SKM-1 (cell line): ENCODE results near the gene ESAM.

ENCODE experiments used
- DNase-seq: peaks from one replicate; lab custom pipeline; 2025; ENCODE audit not compliant: unreplicated experiment; lab: John Stamatoyannopoulos, UW

Gene ESAM

DNA sequence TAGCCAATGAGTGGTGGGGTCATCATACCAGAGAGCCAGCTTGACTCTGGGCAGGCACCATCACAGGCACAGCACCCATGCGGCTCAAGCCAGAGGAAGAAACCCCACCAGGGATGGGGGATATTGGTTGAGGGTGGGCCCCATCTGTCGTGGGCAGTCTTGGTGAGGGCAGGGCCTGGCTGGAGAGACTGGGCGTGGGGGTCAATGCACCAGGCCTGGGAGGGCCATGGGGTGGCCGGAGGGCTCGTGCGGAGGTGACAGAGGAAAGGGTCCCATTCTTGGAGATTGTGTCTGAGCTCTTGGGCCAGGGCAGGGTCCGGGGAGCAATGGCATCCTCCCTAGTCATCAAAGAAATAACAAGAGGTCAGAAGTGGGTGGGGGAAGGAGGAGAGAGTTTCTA lies 8.5 kb downstream of the ESAM start:
- DNase-seq, result no peak

DNA sequence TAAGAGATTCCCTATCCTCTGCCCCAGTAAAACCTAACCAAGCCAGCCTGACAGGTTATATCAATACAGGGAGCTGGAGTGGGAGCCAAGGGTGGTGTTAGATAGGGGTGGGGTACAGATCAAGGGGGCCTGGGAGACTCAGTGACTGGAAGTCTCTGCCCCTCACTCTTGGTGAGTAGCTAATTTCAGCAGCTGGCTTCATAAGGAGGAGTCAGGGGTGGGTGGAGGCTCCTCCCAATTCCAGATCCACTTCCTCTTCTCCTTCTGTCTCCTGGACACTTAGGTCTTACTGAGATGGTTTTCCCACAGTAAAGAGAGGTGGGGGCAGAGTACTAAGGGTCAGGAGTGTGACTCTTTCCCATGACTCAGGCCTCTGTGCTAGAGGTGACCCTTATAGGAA lies 8.9 kb downstream of the ESAM start:
- no peak for DNase-seq

DNA sequence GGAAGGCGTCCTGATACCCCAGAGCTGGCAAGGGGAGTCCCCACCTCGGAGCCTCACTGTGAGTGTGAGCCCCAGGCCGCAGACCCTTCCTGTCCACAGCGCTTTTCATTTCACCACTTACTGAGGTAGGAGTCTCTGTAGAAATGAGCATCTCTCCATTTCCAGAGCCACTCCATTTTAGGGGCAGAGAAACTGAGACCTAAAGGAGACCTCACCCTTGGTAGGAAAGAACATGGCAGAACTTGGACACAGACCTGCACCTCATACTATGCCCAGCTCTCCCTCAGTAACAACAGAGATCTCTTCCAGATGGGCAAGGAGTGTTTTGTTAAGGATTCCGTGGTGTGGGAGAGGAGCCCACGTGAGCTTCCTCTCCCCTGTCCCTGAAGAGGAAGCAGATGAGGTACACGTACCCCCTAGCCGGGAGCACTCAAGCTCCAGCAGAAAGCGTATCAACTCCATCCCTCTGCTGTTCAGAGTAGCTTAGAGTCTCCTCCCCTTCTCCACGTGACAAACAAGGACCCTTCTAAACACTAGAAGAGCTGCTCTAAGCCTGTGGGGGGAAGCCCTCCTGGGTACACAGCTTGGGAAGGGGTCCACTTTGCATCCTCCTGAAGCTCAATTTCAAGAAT lies 9.5 kb downstream of the ESAM start:
- no peak for DNase-seq

DNA sequence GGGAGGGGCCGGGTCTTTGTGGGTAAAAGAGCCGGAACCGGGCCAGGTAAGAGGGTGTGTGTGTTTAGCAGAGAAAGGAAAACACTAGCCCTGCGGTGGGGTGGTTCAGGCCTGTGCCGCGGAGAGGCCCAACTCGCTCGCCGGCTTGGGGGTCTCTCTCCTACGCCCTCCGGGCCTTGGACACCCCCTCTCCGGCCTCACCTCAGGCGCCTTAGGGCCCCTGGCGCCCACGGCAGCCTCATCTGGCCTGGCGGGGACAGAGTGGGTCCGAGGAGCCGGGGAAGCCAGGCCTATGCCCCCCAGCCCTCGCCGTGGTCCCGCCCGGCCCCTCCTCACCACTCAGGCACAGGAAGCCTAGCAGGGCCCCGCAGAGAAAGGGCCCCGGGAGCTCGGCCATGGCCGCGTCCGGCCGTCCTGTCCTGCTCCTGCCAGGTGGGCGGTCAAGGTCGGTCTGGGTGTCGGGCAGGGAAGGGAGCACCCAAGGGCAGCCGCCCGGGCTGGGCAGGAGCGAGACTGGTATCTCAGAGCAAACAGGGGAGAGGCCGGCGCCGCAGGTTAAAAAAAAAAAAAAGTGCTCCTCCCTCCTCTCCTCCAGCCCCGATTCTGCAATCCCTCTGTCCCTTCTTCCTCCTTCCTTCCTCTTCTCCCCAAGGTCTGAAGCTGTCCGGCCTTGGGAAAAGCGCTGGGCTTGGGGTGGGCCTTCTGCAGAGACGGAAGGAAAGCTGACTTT lies 10.2 kb downstream of the ESAM start, which contains the start of gene VSIG2:
Gene VSIG2, minus strand, starts transcription at position 515 of the 730 bp plus-strand sequence. Its CDS starts 118 bp downstream, at position 397.
- DNase-seq, result no peak

DNA sequence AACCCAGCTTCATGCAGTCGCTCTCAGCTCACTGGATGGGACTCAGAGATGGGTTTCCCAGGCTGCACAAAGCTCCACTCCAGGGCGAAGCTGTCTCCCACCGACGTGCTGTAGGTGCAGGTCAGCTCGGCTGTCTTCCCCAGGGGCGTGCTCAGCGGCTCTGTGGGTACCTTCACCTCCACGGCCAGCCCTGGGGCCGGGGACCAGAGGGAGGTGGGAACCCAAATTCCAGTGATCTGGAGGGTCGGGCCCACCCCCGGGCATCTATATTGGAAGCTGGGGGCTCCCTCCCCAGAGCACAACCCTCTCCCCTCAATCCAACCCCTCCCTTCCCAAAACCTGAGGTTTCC lies 10.7 kb downstream of the ESAM start:
- DNase-seq, result no peak

DNA sequence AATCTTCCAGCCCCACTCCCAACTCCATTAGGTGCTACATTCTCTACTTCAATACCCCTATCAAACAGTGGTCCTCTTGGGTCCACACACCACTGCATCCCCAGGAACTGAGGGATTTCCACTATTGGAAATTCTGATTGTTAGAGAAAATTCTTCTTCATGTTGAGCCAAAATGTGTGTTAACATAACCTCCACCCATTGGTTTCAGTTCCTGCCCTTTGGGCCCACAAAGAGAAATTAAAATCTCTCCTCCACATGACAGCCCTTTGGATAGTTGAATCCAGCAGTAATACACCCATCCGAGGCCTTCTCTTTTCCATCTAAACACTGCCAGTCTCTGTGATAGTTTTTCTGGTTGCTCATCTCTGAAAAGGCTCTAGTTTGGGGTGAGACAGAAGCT lies 12.2 kb downstream of the ESAM start:
- DNase-seq, result no peak

DNA sequence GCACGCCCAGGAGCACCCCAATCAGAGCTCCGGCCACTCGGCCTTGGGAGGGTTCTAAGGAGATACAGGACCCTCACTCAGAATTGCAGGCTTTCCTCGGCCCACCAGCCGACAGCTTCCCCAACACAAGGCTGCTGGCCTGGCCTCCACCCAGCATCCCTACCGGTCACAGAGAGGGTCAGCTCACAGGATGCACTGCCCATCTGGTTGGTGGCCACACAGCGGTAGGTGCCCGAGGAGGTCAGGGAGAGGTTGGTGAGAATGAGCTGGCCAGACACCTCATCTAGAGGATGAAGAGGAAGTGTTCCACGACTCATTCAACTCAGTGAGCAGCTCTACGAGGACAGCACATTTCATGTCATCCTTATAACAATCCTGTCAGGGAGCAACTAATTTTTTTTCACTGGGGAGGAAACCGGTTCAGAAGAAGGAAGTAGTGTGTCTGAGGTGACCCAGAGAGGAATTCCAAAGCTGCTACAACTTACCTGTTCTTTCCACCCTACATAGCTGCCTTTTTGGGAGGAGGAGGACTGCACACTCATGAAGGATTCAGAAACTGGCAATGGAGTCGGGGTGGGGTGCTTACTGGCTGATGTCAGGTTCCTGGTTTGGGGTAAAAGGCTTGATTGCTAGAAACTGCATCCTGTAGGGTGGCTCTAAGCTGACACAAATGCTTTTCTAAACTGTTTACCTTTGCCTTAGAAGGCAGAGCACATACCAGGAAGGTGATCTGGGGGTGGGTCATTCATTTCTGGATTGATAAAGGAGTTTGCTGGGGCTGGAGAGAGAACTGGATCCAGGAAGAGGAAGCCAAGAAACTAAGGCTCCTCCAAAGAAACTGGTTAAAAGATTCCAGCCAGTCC lies 13.4 kb downstream of the ESAM start:
- no peak for DNase-seq

DNA sequence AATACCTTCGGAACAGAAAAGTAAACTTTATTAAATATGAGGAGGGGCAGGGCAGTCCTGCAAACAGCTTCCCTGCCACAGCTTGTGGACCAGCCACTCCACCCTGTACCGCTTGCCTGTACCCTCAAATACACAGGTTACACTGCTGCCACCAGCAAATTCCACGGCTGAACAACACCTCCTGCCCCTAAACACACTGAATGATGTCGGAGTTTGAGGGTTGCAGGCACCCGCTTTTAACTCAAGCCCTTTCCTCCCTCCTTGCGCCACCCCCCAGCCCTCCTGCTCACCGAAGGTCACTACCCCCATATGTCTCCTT lies 14.0 kb downstream of the ESAM start:
- no peak for DNase-seq

DNA sequence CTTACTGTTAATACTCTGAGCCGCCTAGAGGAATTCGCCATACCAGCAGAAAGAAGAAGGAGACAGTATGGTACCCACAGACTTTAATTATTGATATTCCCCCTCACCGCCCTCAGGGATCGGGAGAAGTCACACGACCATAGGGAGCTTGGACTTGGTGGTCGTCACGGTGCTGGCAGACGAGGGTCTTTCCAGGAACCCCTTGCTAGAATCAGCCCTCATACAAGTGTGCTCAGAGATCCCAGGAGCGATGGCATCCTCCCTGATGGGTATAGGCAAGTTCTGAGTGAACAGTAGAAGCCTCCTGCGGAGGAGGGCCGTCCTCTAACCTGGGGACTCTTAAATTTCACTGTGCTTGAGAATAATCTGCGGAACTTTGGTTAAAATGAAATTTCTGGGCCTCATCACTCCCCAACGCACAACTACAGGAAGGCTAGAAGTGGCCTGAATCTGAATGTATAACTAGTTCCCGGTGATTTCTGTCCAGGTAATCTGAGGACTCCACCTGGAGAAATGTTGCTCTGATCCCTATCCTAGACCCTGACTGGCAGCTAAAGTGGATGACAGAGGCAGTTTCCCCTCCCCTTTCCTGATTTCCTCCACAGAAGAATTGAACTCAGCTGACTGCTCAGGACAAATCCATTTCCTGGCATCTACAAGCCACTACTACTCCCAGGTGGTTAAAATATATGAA lies 14.5 kb downstream of the ESAM start:
- no peak for DNase-seq

DNA sequence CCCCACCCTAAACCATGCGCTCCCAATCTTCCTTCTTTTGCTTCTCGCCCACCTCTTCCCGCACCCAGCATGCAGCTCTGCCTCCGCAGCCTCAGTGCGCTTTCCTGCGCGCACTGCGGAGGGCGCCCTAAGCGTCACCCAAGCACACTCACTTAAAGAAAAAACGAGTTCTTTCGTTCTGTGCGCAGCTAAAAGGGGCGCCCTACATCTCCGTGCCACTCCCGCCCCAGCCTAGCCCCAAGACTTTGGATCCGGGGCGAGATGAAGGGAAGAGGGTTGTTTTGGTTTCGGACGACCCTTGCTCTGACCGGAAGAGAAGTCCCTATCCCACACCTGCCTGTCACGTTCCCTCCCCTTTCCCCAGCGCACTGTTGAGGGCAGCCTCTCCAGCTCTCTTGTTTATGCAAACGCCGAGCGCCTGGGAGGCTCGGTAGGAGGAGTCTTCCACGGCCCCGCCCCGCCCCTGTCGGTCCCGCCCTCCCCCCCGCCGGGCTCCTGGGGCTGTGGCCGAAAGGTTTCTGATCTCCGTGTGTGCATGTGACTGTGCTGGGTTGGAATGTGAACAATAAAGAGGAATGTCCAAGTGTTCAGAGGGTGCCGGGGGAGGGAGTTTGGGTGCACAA lies 15.4 kb downstream of the ESAM start:
- DNase-seq, result no peak

DNA sequence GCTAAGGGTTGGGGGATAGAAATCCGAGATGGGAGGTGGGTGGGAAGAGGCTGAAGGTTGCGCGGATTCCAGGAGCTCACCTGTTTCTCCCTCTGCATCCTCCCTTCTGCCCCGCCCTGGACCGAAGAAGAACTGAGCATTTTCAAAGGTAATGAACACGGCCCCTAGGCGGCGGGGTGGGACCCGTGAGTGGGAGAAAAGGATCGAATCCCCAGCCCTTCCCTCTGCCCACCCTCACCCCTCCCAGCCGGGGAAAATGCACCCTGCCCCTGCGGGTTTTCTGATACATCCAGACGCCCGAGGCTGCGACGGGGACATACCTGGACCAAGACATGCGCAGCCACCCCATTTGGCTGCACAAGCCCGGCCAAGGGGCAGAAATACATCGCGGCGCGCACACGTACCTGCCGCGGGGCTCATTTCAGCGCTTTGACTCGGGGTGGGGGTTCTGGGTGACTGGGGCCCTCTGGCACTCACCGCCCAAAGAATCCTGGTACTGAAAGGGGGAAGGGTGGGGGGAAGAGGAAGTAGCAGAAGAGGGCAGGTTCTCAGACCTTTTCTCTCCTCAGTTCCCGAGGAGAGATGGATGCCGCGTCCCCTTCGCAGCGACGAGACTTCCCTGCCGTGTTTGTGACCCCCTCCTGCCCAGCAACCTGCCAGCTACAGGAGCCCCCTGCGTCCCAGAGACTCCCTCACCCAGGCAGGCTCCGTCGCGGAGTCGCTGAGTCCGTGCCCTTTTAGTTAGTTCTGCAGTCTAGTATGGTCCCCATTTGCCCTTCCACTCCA lies 16.1 kb downstream of the ESAM start:
- DNase-seq, result no peak

DNA sequence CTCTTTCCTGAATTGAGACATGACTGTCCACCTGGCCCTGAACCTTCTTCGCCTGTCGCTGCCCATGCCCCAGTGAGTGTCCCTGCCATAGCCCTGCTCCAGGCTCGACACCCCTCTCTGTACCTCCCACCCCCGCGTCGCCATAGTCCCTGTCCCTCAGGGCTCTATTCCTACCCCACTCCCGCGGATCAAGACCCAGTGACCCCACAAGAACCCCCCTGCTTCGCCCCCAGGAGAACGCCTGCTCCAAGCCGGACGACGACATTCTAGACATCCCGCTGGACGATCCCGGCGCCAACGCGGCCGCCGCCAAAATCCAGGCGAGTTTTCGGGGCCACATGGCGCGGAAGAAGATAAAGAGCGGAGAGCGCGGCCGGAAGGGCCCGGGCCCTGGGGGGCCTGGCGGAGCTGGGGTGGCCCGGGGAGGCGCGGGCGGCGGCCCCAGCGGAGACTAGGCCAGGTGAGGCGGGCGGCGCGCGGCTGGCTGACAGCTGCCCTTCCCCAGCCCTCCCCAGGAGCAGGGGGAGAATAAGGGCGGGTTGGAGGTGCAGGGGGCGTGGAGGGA lies 16.7 kb downstream of the ESAM start:
- DNase-seq, result no peak

DNA sequence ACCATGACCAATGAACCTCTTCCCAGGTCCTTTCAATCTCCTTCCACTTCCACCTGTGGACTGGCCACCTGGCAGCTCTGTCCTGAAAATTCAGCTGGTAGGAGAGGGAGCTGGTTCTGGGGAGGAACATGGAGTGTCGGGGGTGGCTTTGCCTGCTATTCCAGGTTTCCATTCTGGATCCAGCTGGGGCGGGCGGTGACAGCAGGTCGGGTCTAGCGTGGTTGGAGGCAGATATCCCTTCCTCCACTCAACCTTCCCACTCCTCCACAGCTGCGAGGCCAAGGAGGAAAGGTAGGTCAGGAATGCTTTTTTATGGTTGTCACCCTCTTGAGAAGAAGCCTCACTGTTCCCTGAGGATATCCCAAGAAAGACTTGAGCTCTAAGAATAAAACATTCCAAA lies 19.0 kb downstream of the ESAM start:
- no peak for DNase-seq

DNA sequence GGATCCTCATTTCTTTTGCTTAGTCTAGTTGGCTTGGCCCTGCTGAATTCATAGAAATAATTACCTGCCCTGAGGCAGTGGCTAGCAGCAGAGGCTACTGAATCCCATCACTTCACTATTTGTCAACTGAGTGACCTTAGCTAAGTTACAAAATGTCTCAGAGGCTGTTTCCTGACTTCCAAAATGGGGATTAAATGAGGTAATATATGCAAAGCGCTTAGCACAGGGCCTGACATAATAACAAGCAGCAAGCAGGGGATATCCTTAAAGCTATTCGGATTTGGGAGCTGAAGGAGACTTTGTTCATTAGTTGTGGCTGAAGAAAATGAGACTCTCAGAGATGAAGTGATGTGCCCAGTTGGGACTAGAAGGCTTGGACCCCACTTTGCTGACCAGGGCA lies 19.5 kb downstream of the ESAM start:
- DNase-seq, result no peak

DNA sequence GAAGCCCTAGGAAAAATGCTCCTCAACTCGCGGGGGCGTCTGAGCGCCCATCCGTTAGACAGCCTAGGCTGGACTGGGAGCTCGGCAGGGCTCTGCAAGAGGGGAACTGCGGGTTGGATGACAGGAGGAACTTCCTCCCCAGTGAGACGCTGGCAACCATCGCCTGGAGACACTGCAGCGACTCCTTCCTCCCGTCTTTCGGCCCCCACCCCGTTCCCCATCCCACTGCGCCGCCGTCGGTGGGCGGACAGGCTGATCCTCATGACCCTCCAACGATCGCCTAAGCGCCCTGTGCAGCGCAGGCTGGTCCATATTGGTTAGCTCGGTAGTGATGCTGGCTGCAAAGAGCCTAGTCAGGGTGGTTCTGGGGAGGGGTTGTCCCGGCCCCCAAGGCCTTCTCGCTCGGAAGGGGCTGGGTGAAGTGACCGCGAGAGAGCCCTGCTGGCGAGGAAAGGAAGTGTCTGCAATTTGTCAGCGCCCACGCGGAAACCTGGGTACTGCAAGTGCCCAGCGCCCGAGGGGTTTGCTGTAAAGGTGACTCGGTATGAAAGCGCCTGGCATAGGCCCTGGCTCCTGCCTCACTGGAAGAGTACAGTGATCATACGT lies 21.7 kb downstream of the ESAM start:
- peak; percentile 76 for DNase-seq

DNA sequence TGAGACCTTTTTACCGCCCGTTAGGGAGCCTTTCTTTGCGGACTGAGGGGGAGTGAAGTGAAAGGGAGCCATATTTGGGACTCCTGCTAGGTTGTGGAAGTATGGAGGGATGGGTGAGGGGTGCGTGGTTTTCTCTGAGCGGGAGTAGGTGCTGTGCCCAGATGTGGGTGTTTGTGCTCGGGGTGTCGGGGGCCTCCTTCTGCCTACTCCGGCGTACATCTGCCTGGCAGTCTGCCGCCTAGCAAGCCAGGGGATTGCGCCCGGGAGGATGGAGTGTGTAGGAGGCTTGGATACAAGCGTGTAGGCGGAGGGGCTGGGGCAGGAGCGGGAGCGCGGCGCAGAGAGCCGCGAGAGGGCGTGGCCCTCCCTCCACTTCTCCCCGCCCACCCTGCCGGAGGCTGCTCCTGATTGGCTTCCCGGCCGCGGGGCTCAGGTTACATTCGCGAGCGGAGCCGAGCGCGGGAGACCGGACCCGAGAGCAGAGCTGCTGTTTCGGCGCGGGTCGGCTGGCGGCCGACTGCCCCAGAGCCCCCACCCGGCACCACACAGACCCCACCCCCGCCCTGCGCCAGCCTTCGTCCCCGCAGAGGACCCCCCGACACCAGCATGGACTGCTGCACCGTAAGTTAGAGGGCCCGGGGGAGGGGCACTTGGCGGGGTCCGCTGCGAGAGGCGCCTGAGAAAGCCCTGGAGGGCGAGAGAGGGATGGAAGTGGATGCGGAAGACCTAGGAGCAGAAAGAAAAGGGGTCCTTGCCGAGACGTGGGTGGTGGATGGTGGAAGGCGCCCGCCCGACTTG lies 22.4 kb downstream of the ESAM start, which contains the start of gene NRGN:
Gene NRGN, plus strand, starts transcription at position 464 of the 798 bp plus-strand sequence. Its CDS starts 143 bp downstream, at position 607.
- peak; percentile 81 for DNase-seq

DNA sequence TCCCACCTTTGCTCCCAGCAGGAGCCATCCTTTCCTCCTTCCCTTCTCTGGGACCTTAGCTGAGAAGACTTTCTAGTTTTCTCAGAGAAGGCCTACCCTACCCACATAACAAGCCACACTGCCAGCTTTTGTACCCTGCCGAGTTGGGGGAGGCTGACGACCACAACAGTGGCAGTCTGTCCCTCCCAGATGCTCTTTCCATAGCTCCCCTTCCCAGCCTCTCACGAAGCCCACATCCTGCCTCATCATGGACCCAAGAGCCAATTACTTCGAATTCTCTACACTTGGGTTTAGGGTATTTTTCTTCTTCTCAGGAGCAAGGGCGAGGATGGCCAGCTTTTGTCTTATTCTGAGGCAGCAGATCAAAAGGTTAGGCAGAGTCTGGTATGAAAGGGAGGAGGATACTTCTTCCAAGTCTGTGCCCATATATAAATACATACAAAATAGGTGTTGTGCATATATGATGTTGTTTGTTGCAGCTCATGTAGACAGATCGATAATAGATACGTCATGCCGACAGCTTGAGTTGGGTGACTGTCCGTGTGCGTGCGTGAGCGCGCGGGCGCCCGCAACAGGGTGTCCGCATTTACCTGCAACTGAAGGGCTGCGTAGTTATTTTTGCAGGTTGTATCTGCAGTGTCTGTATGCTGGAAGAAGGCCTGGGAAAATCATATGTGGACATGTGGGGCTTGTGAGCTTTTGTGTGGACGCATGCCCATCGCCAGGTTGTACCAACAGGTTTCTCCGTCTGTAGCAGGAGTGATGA lies 23.2 kb downstream of the ESAM start:
- no peak for DNase-seq
